Epithelial cell of esophagus (primary cell): ENCODE results near the gene GCC2.

Experiments used
- DNase-seq: peaks from one replicate; pipeline ENCODE4 v3.0.0; 2010; ENCODE audit warnings: low read depth
- H3K4me3 ChIP-seq: 2 replicates; pipeline ENCODE4 v1.5.1; 2011; ENCODE audit warnings: mild to moderate bottlenecking, low read length, control low read depth
- TF ChIP-seq, protein P1 (sequence below): IDR thresholded peaks from 2 replicates; pipeline ENCODE4 v1.5.1; 2011; ENCODE audit warnings: low read depth, mild to moderate bottlenecking, low read length, control low read depth, inconsistent platforms; ENCODE audit not compliant: insufficient read depth; ENCODE audit errors: missing control alignments

The GCC2 gene, protein sequence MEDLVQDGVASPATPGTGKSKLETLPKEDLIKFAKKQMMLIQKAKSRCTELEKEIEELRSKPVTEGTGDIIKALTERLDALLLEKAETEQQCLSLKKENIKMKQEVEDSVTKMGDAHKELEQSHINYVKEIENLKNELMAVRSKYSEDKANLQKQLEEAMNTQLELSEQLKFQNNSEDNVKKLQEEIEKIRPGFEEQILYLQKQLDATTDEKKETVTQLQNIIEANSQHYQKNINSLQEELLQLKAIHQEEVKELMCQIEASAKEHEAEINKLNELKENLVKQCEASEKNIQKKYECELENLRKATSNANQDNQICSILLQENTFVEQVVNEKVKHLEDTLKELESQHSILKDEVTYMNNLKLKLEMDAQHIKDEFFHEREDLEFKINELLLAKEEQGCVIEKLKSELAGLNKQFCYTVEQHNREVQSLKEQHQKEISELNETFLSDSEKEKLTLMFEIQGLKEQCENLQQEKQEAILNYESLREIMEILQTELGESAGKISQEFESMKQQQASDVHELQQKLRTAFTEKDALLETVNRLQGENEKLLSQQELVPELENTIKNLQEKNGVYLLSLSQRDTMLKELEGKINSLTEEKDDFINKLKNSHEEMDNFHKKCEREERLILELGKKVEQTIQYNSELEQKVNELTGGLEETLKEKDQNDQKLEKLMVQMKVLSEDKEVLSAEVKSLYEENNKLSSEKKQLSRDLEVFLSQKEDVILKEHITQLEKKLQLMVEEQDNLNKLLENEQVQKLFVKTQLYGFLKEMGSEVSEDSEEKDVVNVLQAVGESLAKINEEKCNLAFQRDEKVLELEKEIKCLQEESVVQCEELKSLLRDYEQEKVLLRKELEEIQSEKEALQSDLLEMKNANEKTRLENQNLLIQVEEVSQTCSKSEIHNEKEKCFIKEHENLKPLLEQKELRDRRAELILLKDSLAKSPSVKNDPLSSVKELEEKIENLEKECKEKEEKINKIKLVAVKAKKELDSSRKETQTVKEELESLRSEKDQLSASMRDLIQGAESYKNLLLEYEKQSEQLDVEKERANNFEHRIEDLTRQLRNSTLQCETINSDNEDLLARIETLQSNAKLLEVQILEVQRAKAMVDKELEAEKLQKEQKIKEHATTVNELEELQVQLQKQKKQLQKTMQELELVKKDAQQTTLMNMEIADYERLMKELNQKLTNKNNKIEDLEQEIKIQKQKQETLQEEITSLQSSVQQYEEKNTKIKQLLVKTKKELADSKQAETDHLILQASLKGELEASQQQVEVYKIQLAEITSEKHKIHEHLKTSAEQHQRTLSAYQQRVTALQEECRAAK (N-terminal part only)

DNA sequence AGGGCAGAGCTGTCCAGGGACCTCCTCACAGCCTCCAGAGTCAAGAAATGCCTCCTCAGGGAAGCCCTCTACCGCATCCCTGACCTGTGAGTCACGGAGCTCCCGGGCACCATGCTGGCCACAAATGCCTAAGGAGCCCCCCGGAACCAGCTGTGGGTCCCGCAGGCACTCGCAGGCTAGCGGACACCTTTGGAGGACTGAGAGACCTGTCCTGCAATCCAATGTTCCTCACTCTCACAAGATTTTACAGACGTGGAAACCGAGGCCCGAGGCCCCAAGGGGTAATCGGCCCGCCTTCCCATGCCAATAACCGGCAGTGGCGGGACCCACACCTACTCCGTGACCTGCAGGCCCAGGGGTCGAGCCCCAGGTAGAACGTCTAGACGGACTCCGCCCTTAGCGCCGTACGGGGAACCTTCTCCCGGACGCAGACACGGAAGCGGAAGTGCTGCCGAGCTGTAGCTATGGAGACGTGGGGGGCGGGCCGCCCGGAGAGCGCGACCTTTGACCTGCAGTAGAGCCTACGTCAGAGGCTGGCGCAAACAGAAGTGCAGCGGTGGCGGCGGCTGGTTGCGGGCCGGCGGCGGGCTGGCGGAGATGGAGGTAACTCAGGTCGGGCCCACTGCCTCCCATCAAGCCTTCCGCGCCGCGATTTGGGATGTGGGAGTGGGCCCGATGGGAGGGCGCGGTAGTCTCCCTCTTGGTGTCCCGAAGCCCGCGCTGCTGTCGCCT is at the start of gene GCC2:
GCC2 (plus strand) TSS at position 529 of the 732 bp plus-strand sequence; CDS start at position 598, 69 bp downstream.
- TF ChIP-seq, protein P1, sequence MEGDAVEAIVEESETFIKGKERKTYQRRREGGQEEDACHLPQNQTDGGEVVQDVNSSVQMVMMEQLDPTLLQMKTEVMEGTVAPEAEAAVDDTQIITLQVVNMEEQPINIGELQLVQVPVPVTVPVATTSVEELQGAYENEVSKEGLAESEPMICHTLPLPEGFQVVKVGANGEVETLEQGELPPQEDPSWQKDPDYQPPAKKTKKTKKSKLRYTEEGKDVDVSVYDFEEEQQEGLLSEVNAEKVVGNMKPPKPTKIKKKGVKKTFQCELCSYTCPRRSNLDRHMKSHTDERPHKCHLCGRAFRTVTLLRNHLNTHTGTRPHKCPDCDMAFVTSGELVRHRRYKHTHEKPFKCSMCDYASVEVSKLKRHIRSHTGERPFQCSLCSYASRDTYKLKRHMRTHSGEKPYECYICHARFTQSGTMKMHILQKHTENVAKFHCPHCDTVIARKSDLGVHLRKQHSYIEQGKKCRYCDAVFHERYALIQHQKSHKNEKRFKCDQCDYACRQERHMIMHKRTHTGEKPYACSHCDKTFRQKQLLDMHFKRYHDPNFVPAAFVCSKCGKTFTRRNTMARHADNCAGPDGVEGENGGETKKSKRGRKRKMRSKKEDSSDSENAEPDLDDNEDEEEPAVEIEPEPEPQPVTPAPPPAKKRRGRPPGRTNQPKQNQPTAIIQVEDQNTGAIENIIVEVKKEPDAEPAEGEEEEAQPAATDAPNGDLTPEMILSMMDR, result no peak
- H3K4me3 ChIP-seq, result peak within 1 kb of the TSS; percentile 63
- peak; percentile 95 for DNase-seq

DNA sequence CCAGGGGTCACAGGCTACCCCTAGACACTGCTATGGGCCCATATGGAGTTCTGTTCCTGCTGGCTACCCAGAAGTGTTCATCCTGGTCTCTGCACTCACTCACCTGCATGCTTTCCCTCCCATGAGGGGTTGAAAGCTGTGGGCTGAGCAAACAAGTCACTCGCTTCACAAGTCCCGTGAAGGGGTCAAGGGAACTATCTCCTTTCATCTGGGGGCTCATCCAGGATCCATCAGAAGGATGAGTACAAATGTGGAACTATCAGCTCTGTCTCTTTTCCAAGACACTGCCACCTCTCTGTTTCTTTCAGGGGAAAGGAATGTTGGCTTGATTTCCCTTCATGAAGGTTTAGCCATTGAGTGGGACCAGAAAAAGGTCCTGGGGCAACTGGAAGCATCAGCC is 49.5 kb upstream of the GCC2 start:
- no peak overlapping the region for H3K4me3 ChIP-seq
- DNase-seq, result no peak
- TF ChIP-seq, protein P1, result no peak

DNA sequence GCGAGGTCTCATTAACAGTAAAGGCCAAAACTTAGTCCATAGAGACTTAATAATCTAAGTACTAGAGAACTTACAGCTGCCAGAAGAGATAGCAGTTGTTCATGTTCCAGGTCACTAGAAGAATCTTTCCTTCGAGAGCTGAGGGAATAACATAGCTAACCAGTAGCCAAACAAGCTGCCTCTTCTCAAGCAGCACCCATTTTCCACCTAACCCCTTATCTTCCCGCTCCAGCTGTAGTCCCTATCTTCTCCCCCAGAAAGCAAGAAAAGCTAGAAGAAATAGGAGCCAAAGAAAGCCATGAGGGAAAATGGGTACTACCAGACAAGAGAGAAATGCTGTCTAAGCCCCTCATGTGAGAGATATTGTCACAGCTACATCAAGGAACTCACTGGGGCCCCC is 47.2 kb upstream of the GCC2 start:
- H3K4me3 ChIP-seq, result no peak overlapping the region
- TF ChIP-seq, protein P1, result no peak
- no peak for DNase-seq

DNA sequence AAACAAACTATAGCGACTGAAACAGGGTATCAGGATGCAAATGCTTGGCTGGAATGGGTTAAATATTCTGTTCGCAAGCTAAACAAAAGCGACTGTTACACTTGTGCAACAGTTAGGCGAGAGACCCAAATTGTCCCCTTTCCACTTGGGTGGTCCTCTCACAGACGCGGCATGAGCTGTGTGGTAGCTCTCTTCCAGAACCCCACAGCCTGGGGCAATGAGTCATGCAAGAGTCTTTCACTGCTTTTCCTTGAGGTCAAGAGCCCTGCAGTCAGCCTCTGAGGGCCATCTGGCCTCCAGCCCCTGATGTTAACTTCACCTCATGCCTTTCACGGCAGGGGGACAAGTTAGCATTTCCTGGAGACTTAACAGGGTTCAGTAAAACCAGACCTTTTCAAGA is 45.5 kb upstream of the GCC2 start:
- TF ChIP-seq, protein P1, result no peak
- H3K4me3 ChIP-seq, result no peak overlapping the region
- DNase-seq, result no peak

GRCh38 chr2:108404784-108405397 is 44.1 kb upstream of the GCC2 start:
- no peak overlapping the region for H3K4me3 ChIP-seq
- TF ChIP-seq, protein P1, result no peak
- peak; percentile 67 for DNase-seq
